Measurements from ENCODE around the gene GTF2H3.
"Not testable (repeated sequence)": the region's sequence is repeated elsewhere in the genome, so short reads cannot be mapped to it uniquely, and the experiment has no call there.

GTF2H3 gene

GRCh38 chr12:123599310-123599709, 34.3 kb upstream of the GTF2H3 start:
- H3K4me3 ChIP-seq (ENCODE audit: low read depth, low read length) = no peak overlapping the region
- ChIA-PET POLR2A (no interaction called here), CTCF (no interaction called here)
- no peak for DNase-seq (ENCODE audit: low read depth, low spot score)
- TF ChIP-seq, protein P1, sequence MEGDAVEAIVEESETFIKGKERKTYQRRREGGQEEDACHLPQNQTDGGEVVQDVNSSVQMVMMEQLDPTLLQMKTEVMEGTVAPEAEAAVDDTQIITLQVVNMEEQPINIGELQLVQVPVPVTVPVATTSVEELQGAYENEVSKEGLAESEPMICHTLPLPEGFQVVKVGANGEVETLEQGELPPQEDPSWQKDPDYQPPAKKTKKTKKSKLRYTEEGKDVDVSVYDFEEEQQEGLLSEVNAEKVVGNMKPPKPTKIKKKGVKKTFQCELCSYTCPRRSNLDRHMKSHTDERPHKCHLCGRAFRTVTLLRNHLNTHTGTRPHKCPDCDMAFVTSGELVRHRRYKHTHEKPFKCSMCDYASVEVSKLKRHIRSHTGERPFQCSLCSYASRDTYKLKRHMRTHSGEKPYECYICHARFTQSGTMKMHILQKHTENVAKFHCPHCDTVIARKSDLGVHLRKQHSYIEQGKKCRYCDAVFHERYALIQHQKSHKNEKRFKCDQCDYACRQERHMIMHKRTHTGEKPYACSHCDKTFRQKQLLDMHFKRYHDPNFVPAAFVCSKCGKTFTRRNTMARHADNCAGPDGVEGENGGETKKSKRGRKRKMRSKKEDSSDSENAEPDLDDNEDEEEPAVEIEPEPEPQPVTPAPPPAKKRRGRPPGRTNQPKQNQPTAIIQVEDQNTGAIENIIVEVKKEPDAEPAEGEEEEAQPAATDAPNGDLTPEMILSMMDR (IDR thresholded peaks at IDR 0.05; ENCODE audit: insufficient read depth, low read length, missing control alignments) = no peak

GRCh38 chr12:123599721-123600120, 33.9 kb upstream of the GTF2H3 start:
- ChIA-PET CTCF (no interaction called here), POLR2A (no interaction called here)
- no peak overlapping the region for H3K4me3 ChIP-seq (ENCODE audit: low read depth, low read length)
- TF ChIP-seq, protein P1 (IDR thresholded peaks at IDR 0.05; ENCODE audit: insufficient read depth, low read length, missing control alignments) = no peak
- no peak for DNase-seq (ENCODE audit: low read depth, low spot score)

DNA sequence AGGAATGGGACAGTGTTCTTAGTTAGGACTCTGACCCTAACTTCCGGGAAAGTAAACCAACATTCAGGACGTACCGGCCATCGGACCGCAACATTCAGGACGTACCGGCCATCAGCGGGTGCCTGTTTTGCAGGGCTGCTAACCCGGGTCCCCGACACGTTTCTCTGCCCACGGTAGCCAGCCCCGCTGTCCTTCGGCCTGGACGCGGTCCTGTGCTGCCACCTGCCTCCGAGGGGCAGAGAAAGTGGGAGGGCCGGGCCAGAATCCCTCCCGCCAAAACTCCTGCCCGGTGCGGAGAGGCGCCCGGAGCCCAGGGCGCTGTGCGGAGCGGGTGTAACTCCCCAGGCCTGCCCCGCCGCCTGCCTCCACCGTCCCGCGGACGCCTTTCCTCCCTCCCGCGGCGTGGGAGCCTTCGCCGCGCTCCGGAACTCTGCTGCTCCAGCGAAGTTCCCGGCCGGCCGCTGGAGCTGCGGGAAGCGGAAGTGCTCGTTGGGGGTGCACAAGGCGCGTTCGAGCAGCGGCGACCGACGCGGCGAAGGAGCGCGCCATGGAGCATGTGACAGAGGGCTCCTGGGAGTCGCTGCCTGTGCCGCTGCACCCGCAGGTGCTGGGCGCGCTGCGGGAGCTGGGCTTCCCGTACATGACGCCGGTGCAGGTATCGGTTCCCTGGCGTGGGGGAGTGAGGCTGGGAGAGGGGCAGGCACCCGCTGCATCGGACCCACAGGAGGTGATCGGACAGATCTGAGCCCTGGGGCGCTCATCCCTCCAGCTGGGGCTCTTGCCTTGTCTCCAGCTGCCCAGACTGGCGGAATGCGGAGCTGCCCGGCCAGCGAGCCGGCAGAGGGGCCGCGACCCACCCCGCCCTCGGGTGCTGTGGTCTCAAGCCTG, 31.8 kb upstream of the GTF2H3 start, which contains the start of gene DDX55:
TSS of gene DDX55 (plus strand) at position 498 of the 888 bp plus-strand sequence. CDS start at position 548, 50 bp downstream.
- CTCF ChIA-PET = interaction anchor here (1.1 to 1.7 kb wide), 3 partner anchors 10 to 17 kb away, joined by 3 to 5 read pairs (median 3); no protein-coding TSS in a partner anchor
- TF ChIP-seq, protein P1 (IDR thresholded peaks at IDR 0.05; ENCODE audit: insufficient read depth, low read length, missing control alignments) = peak; percentile 35
- peak within 1 kb of the TSS; percentile 100 for H3K4me3 ChIP-seq (ENCODE audit: low read depth, low read length)
- POLR2A ChIA-PET = interaction anchor here (0.7 to 1.2 kb wide), 5 partner anchors 18 to 558 kb away, joined by 3 to 4 read pairs (median 3); partner anchors contain the start of genes MPHOSPH9, MTRFR and TMED2
- DNase-seq (ENCODE audit: low read depth, low spot score) = no peak

DNA sequence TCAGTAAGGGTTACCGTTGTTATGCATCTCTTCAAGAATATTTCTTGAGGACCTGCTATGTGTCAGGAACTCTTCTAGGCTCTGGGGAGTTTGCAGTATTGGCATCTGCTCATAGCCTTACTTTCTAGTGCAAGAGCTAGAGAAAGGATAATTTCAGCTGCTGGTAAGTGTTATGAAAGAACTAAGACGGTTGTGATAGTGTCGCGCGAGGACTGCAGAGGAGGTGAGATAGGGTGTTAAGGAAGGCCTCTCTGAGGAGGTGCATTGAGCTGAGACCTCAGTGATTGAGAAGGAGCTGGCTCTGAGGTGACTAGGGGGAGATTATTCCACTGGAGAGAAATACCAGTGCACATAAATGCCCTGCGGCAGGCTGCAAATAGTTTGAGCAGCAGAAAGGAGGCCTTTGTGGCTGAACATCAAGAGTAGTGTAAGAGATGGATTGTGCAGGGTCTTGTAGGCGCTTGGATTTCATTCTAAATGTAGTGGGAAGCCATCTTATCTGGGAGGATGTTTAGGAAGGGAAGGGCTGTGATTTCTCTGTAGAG, 30.9 kb upstream of the GTF2H3 start:
- POLR2A ChIA-PET = interaction anchor here (0.9 to 1.2 kb wide), 2 partner anchors 18 to 237 kb away, joined by 3 read pairs; partner anchors contain the start of gene TMED2
- DNase-seq (ENCODE audit: low read depth, low spot score) = no peak
- H3K4me3 ChIP-seq (ENCODE audit: low read depth, low read length) = peak overlapping the region; percentile 100
- TF ChIP-seq, protein P1 (IDR thresholded peaks at IDR 0.05; ENCODE audit: insufficient read depth, low read length, missing control alignments) = no peak
- CTCF ChIA-PET = interaction anchor here (1.1 to 1.7 kb wide), 3 partner anchors 9 to 16 kb away, joined by 3 to 5 read pairs (median 3); no protein-coding TSS in a partner anchor

GRCh38 chr12:123603495-123603894, 30.1 kb upstream of the GTF2H3 start:
- H3K4me3 ChIP-seq (ENCODE audit: low read depth, low read length); DNase-seq (ENCODE audit: low read depth, low spot score): not testable (repeated sequence)
- ChIA-PET POLR2A (interaction anchor here (1.2 kb wide), 1 partner anchor 238 kb away, joined by 3 read pairs; no protein-coding TSS in a partner anchor), CTCF (interaction anchor here (0.6 to 1.7 kb wide), 3 partner anchors 12 to 238 kb away, joined by 3 to 5 read pairs (median 3); no protein-coding TSS in a partner anchor)

- H3K4me3 ChIP-seq (ENCODE audit: low read depth, low read length) = no peak overlapping the region
- CTCF ChIA-PET = interaction anchor here (1.9 kb wide), 1 partner anchor 12 kb away, joined by 7 read pairs; no protein-coding TSS in a partner anchor
- POLR2A ChIA-PET = no interaction called here
- TF ChIP-seq, protein P1 (IDR thresholded peaks at IDR 0.05; ENCODE audit: insufficient read depth, low read length, missing control alignments) = no peak
- no peak for DNase-seq (ENCODE audit: low read depth, low spot score)
These were observed 25.9 kb upstream of the GTF2H3 start for GRCh38 chr12:123607756-123608155.

Measured in AG04449 (cell line).